Liver (tissue), 9 donors: ENCODE measurements around the gene DRC1. TPM values are rescaled to one million over a fixed set of nuclear protein-coding genes. Genes with fewer than 3 reads are reported as not detected.

Experiments
- DNase-seq: peaks from one replicate; pipeline ENCODE4 v3.0.0-alpha.2; 2017; ENCODE audit warnings: low spot score
- H3K27ac ChIP-seq, 2 donors: one replicate each; pipeline ENCODE4 v1.7.0; 2013; ENCODE audit warnings: inconsistent platforms in 2 of 2, low read length in 2 of 2, control low read depth in 1 of 2, low read depth in 1 of 2, mild to moderate bottlenecking in 1 of 2
- H3K27me3 ChIP-seq, 4 donors: one replicate each; pipeline versions ENCODE4 v1.6.1 to v1.7.0; 2013; ENCODE audit warnings: low read length in 3 of 4, inconsistent platforms in 1 of 4, mild to moderate bottlenecking in 1 of 4, moderate library complexity in 1 of 4; ENCODE audit not compliant: control insufficient read depth in 4 of 4, insufficient read depth in 4 of 4
- H3K36me3 ChIP-seq, 4 donors: one replicate each; pipeline versions ENCODE4 v1.6.1 to v1.7.0; 2013; ENCODE audit warnings: low read length in 3 of 4, mild to moderate bottlenecking in 3 of 4, low read depth in 1 of 4, moderate library complexity in 1 of 4; ENCODE audit not compliant: control insufficient read depth in 4 of 4, insufficient read depth in 3 of 4
- H3K4me1 ChIP-seq, 4 donors: one replicate each; pipeline versions ENCODE4 v1.6.1 to v1.7.0; 2013; ENCODE audit warnings: low read length in 3 of 4, mild to moderate bottlenecking in 3 of 4, moderate library complexity in 1 of 4; ENCODE audit not compliant: control insufficient read depth in 4 of 4, insufficient read depth in 4 of 4
- H3K4me3 ChIP-seq, 3 donors: one replicate each; pipeline versions ENCODE4 v1.6.1 to v1.7.0; 2013; ENCODE audit warnings: low read length in 3 of 3, control low read depth in 1 of 3, low read depth in 1 of 3, mild to moderate bottlenecking in 1 of 3
- H3K9ac ChIP-seq, 2 donors: one replicate each; pipeline ENCODE4 v1.7.0; 2013; ENCODE audit warnings: low read length in 2 of 2, mild to moderate bottlenecking in 2 of 2, moderate library complexity in 2 of 2, control low read depth in 1 of 2, low read depth in 1 of 2
- H3K9me3 ChIP-seq, 4 donors: one replicate each; pipeline versions ENCODE4 v1.6.1 to v1.7.0; 2013; ENCODE audit warnings: low read length in 3 of 4; ENCODE audit not compliant: control insufficient read depth in 4 of 4
- CTCF ChIP-seq: fragments of 150-350 bp; IDR thresholded peaks from 2 replicates; pipeline ENCODE4 v1.5.1; 2017; ENCODE audit warnings: improper control_type of control experiment, low read depth, low read length; ENCODE audit not compliant: missing input control
- GABPA ChIP-seq, 2 donors: IDR thresholded peaks in 1 of 2; conservative IDR thresholded peaks in 1 of 2; 2 replicates each; pipeline ENCODE4 v1.6.1; 2016; ENCODE audit warnings: antibody characterized with exemption in 2 of 2, mild to moderate bottlenecking in 1 of 2, moderate library complexity in 1 of 2
- HNF4A ChIP-seq, 2 donors: conservative IDR thresholded peaks; 2 replicates each; pipeline ENCODE4 v1.6.1; 2016; ENCODE audit warnings: antibody characterized with exemption in 2 of 2, mild to moderate bottlenecking in 2 of 2
- HNF4G ChIP-seq: IDR thresholded peaks from 2 replicates; pipeline ENCODE4 v1.6.1; 2016; ENCODE audit warnings: antibody characterized with exemption
- JUND ChIP-seq, 2 donors: IDR thresholded peaks; 2 replicates each; pipeline ENCODE4 v1.6.1; 2016; ENCODE audit warnings: antibody characterized with exemption in 2 of 2
- NR2F2 ChIP-seq: IDR thresholded peaks from 2 replicates; pipeline ENCODE4 v1.6.1; 2016; ENCODE audit warnings: antibody characterized with exemption
- RAD21 ChIP-seq, 2 donors: IDR thresholded peaks; 2 replicates each; pipeline ENCODE4 v1.6.1; 2016; ENCODE audit warnings: antibody characterized with exemption in 2 of 2, mild to moderate bottlenecking in 2 of 2
- SP1 ChIP-seq: IDR thresholded peaks from 2 replicates; pipeline ENCODE4 v1.6.1; 2018; ENCODE audit warnings: antibody characterized with exemption, mild to moderate bottlenecking
- YY1 ChIP-seq: IDR thresholded peaks from 2 replicates; pipeline ENCODE4 v1.6.1; 2016; ENCODE audit warnings: antibody characterized with exemption, mild to moderate bottlenecking
- WGBS: extraction: QIAGEN DNeasy Blood & Tissue Kit; methylation state at CpG from one replicate; pipeline ENCODE4 v1.1.7; 2013; 5-methylcytosine and 5-hydroxymethylcytosine counted together
- polyA plus RNA-seq, 2 donors: library from polyadenylated mRNA; stranded (reverse) in 1 of 2; unstranded in 1 of 2; fragments of 200-250 nt in 1 of 2; fragments of >200 nt in 1 of 2; fragmentation: Nextera tagmentation in 1 of 2; extraction: Ambion mirVana in 1 of 2; gene quantifications; one replicate each; pipeline versions ENCODE4 v1.2.1 to v1.2.3, GENCODE V29; 2013 to 2015
- total RNA-seq, 2 donors: library from RNA; depleted of rRNA; stranded (reverse); fragments of >200 nt; gene quantifications; one replicate each; pipeline ENCODE4 v1.2.3, GENCODE V29; 2014
- TF ChIP-seq, protein P1 (sequence below): IDR thresholded peaks from 2 replicates; pipeline ENCODE4 v1.6.1; 2016; ENCODE audit warnings: antibody characterized with exemption
- TF ChIP-seq, protein P2 (sequence below): IDR thresholded peaks from 2 replicates; pipeline ENCODE4 v1.6.1; 2016; ENCODE audit warnings: antibody characterized with exemption, mild to moderate bottlenecking
- TF ChIP-seq, protein P3 (sequence below): IDR thresholded peaks from 2 replicates; pipeline ENCODE4 v1.6.1; 2016; ENCODE audit warnings: antibody characterized with exemption
- donor health status: healthy.
- donor health status: healthy.
- donor health status: healthy.
- donor health status: healthy.
- donor health status: healthy.

The DRC1 gene
- total and polyA plus RNA-seq, 4 donors, result 0.28 TPM; not detected in 3

GRCh38 chr2:26395394-26395793, 6.3 kb upstream of the DRC1 start:
- H3K27ac ChIP-seq, result no peak overlapping the region
- WGBS, result 85% methylated on average over 4 of the region's 4 CpGs
- H3K4me1 ChIP-seq, result no peaks in the 10 kb centered on the region
- H3K9me3 ChIP-seq, result no peaks in the 10 kb centered on the region
- DNase-seq, result no peak
- H3K36me3 ChIP-seq, result peaks cover 2 to 10% (median 5%) of the 10 kb centered on the region in 4 donors
- H3K4me3 ChIP-seq, result no peak overlapping the region
- H3K9ac ChIP-seq, result no peak overlapping the region
- TF ChIP-seq, protein P1, sequence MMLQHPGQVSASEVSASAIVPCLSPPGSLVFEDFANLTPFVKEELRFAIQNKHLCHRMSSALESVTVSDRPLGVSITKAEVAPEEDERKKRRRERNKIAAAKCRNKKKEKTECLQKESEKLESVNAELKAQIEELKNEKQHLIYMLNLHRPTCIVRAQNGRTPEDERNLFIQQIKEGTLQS, result no peak
- TF ChIP-seq GABPA (IDR thresholded peaks at IDR 0.05 in 1 of 2, conservative IDR thresholded peaks at IDR 0.05 in 1 of 2), result no peak
- TF ChIP-seq, protein P2, sequence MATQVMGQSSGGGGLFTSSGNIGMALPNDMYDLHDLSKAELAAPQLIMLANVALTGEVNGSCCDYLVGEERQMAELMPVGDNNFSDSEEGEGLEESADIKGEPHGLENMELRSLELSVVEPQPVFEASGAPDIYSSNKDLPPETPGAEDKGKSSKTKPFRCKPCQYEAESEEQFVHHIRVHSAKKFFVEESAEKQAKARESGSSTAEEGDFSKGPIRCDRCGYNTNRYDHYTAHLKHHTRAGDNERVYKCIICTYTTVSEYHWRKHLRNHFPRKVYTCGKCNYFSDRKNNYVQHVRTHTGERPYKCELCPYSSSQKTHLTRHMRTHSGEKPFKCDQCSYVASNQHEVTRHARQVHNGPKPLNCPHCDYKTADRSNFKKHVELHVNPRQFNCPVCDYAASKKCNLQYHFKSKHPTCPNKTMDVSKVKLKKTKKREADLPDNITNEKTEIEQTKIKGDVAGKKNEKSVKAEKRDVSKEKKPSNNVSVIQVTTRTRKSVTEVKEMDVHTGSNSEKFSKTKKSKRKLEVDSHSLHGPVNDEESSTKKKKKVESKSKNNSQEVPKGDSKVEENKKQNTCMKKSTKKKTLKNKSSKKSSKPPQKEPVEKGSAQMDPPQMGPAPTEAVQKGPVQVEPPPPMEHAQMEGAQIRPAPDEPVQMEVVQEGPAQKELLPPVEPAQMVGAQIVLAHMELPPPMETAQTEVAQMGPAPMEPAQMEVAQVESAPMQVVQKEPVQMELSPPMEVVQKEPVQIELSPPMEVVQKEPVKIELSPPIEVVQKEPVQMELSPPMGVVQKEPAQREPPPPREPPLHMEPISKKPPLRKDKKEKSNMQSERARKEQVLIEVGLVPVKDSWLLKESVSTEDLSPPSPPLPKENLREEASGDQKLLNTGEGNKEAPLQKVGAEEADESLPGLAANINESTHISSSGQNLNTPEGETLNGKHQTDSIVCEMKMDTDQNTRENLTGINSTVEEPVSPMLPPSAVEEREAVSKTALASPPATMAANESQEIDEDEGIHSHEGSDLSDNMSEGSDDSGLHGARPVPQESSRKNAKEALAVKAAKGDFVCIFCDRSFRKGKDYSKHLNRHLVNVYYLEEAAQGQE, result no peak
- TF ChIP-seq CTCF, result no peak
- no peak for TF ChIP-seq NR2F2
- no peak for TF ChIP-seq SP1
- TF ChIP-seq JUND (IDR thresholded peaks at IDR 0.05), result no peak
- TF ChIP-seq HNF4G, result no peak
- TF ChIP-seq RAD21 (IDR thresholded peaks at IDR 0.05), result no peak
- no peak for TF ChIP-seq HNF4A (conservative IDR thresholded peaks at IDR 0.05)
- H3K27me3 ChIP-seq, result no peaks in the 10 kb centered on the region

DNA sequence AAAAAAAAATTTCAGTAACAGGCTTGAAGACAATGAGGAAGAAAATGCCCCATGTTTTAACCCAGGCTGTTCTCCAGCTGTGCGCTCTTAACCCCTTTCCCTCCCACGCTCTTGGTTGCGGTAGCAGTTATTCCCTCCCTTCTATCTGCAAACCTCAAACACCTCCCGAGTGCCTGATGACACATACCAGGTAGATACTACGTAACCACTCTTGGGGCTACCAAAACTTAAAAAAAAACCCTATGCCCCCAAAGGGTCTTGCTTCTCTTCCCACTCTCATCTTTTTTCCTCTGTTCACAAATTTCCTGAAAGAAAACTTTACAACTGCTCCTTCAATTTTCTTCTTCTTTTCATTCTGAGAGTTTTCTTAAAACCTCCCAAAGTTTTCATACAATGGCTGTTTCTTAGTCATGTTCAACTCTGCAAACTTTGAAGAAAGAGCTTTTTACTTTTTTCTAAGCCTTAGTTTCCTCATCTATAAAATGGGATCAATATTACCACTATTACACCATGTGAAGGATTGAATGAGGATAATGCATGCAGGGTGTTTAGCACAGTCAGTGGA, 4.9 kb upstream of the DRC1 start:
- 95% methylated on average over 5 of the region's 5 CpGs for WGBS
- Histone ChIP-seq H3K36me3 (peaks cover 0 to 5% (median 5%) of the 10 kb centered on the region in 4 donors), H3K4me3 (no peak overlapping the region), H3K9ac (no peak overlapping the region), H3K27me3 (no peaks in the 10 kb centered on the region), H3K27ac (no peak overlapping the region), H3K4me1 (peaks cover 0 to 4% (median 3%) of the 10 kb centered on the region in 4 donors), H3K9me3 (no peaks in the 10 kb centered on the region)
- no peak for TF ChIP-seq YY1
- TF ChIP-seq CTCF, result no peak
- TF ChIP-seq, protein P3, sequence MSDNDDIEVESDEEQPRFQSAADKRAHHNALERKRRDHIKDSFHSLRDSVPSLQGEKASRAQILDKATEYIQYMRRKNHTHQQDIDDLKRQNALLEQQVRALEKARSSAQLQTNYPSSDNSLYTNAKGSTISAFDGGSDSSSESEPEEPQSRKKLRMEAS, result no peak
- no peak for DNase-seq
